K562 (cell line): ENCODE data around the gene ARHGAP15. TPM values are rescaled to one million over a fixed set of nuclear protein-coding genes. Genes with fewer than 3 reads are reported as not detected.

ENCODE experiments used
- ARID2 ChIP-seq: fragments of 450-650 bp; IDR thresholded peaks from 2 replicates; pipeline ENCODE4 v1.6.1; 2017; ENCODE audit warnings: antibody characterized with exemption, mild to moderate bottlenecking
- CEBPG ChIP-seq, 3 experiments: fragments of 200-800 bp in 1 of 3; sonication (Bioruptor generic) in 1 of 3; sonication (generic) in 1 of 3; formaldehyde crosslinking in 1 of 3; IDR thresholded peaks in 2 of 3; conservative IDR thresholded peaks in 1 of 3; 2 replicates each; pipeline versions ENCODE4 v1.6.1 to v1.8.0; 2016 to 2022; ENCODE audit warnings: missing compliant biosample characterization in 2 of 3, missing genetic modification characterization in 2 of 3, mild to moderate bottlenecking in 1 of 3, missing genetic modification reagents in 1 of 3
- CTBP1 ChIP-seq: fragments of 450-650 bp; IDR thresholded peaks from 2 replicates; pipeline ENCODE4 v1.6.1; 2016; ENCODE audit warnings: borderline replicate concordance
- DDX20 ChIP-seq: fragments of 450-650 bp; IDR thresholded peaks from 2 replicates; pipeline ENCODE4 v1.6.1; 2016; ENCODE audit warnings: missing genetic modification characterization, low read depth, mild to moderate bottlenecking, missing compliant biosample characterization, moderate library complexity
- HBP1 ChIP-seq: fragments of 450-650 bp; formaldehyde crosslinking; IDR thresholded peaks from 2 replicates; pipeline ENCODE4 v1.4.0; 2022; ENCODE audit warnings: missing genetic modification characterization
- HSF4 ChIP-seq: fragments of 250-450 bp; sonication (Bioruptor Pico); IDR thresholded peaks from 2 replicates; pipeline ENCODE4 v2.1.2; 2022; ENCODE audit warnings: mild to moderate bottlenecking, moderate library complexity, borderline replicate concordance
- IFI16 ChIP-seq: fragments of 250-450 bp; sonication (Bioruptor Pico); IDR thresholded peaks from 2 replicates; pipeline ENCODE4 v2.1.2; 2022; ENCODE audit warnings: mild to moderate bottlenecking, inconsistent platforms
- MEIS2 ChIP-seq: fragments of 450-650 bp; IDR thresholded peaks from 2 replicates; pipeline ENCODE4 v1.6.1; 2014; ENCODE audit warnings: mild to moderate bottlenecking; ENCODE audit not compliant: partially characterized antibody
- MTA3 ChIP-seq: fragments of 450-650 bp; formaldehyde crosslinking; IDR thresholded peaks from 2 replicates; pipeline ENCODE4 v1.6.1; 2017; ENCODE audit warnings: mild to moderate bottlenecking, borderline replicate concordance
- NFE2L1 ChIP-seq: fragments of 450-650 bp; IDR thresholded peaks from 2 replicates; pipeline ENCODE4 v1.6.1; 2016; ENCODE audit warnings: missing genetic modification characterization, low read depth, mild to moderate bottlenecking, missing compliant biosample characterization, moderate library complexity, borderline replicate concordance
- NFIC ChIP-seq: fragments of 450-650 bp; IDR thresholded peaks from 2 replicates; pipeline ENCODE4 v1.6.1; 2017; ENCODE audit warnings: mild to moderate bottlenecking, inconsistent platforms
- PBX2 ChIP-seq, 2 experiments: IDR thresholded peaks in 1 of 2; conservative IDR thresholded peaks in 1 of 2; 2 replicates each; pipeline ENCODE4 v1.6.1; 2016; ENCODE audit warnings: low read depth in 2 of 2, mild to moderate bottlenecking in 1 of 2, missing compliant biosample characterization in 1 of 2, missing genetic modification characterization in 1 of 2, moderate library complexity in 1 of 2
- SMAD3 ChIP-seq: fragments of 450-650 bp; formaldehyde crosslinking; conservative IDR thresholded peaks from 2 replicates; pipeline ENCODE4 v1.4.0; 2020; ENCODE audit warnings: mild to moderate bottlenecking
- SRSF7 ChIP-seq: fragments of 200-400 bp; formaldehyde crosslinking; optimal IDR thresholded peaks from 2 replicates; pipeline ENCODE3; 2017; ENCODE audit warnings: mild to moderate bottlenecking, low read depth, low read length
- STAT5B ChIP-seq: fragments of 250-450 bp; sonication (Bioruptor Pico); IDR thresholded peaks from 2 replicates; pipeline ENCODE4 v1.8.0; 2021; ENCODE audit warnings: mild to moderate bottlenecking, inconsistent platforms
- U2AF2 ChIP-seq: fragments of 200-400 bp; formaldehyde crosslinking; optimal IDR thresholded peaks from 2 replicates; pipeline ENCODE3; 2017; ENCODE audit warnings: low read depth, mild to moderate bottlenecking, low read length
- ZBTB8A ChIP-seq: fragments of 450-650 bp; IDR thresholded peaks from 2 replicates; pipeline ENCODE4 v1.6.1; 2018; ENCODE audit warnings: mild to moderate bottlenecking, moderate library complexity; ENCODE audit not compliant: partially characterized antibody
- ZNF134 ChIP-seq: fragments of 250-450 bp; sonication (Bioruptor Pico); conservative IDR thresholded peaks from 2 replicates; pipeline ENCODE4 v1.4.0; 2020
- ZNF165 ChIP-seq: fragments of 250-450 bp; sonication (Bioruptor Pico); IDR thresholded peaks from 2 replicates; pipeline ENCODE4 v1.4.0; 2020; ENCODE audit warnings: borderline replicate concordance
- ZNF551 ChIP-seq: fragments of 250-450 bp; sonication (Bioruptor Pico); IDR thresholded peaks from 2 replicates; pipeline ENCODE4 v1.5.0; 2021; ENCODE audit warnings: mild to moderate bottlenecking, moderate library complexity
- ZNF592 ChIP-seq: fragments of 450-650 bp; IDR thresholded peaks from 2 replicates; pipeline ENCODE4 v1.6.1; 2017; ENCODE audit warnings: antibody characterized with exemption, mild to moderate bottlenecking
- polyA plus RNA-seq, 8 experiments: library from polyadenylated mRNA; depleted of rRNA in 4 of 8; stranded (reverse) in 5 of 8; unstranded in 3 of 8; fragments of >200 nt; fragmentation: Nextera tagmentation in 2 of 8; fragmentation: Illumina TruSeq in 1 of 8; extraction: Ambion mirVana in 2 of 8; extraction: Trizol in 1 of 8; gene quantifications; 2 replicates each; pipeline versions ENCODE4 v1.2.1 to v1.2.3, GENCODE V29; 2011 to 2014; ENCODE audit warnings: inconsistent platforms in 1 of 8, missing spikeins in 1 of 8
- total RNA-seq, 7 experiments: library from RNA; depleted of rRNA in 6 of 7; stranded (reverse); fragments of >200 nt in 6 of 7; fragmentation: Illumina TruSeq in 2 of 7; extraction: Trizol in 2 of 7; gene quantifications; 2 replicates each; pipeline versions ENCODE4 v1.2.1 to v1.2.3, GENCODE V29; 2011 to 2021; ENCODE audit warnings: low replicate concordance in 1 of 7

The ARHGAP15 gene
- total and polyA plus RNA-seq, 9 of the 15 experiments (the other 6 are each of a cell fraction or from before 2014, with no cell fraction given) = 1.5 to 17.9 (median 7.9) TPM

GRCh38 chr2:143321994-143322393 lies 192.8 kb downstream of the ARHGAP15 start (continued):
- no peak for TF ChIP-seq HBP1 (CRISPR knock-in tag)
- TF ChIP-seq PBX2 (CRISPR knock-in tag; IDR thresholded peaks at IDR 0.05; ENCODE audit: low read depth) = no peak
- peak; percentile 59; the same call in 1 of the 2 replicates for TF ChIP-seq PBX2 (tag; conservative IDR thresholded peaks at IDR 0.05; ENCODE audit: low read depth)
- no peak for TF ChIP-seq ARID2
- no peak for TF ChIP-seq STAT5B (CRISPR knock-in tag)
- no peak for TF ChIP-seq ZNF551 (CRISPR knock-in tag)
- no peak for TF ChIP-seq DDX20
- no peak for TF ChIP-seq ZBTB8A
- peak; percentile 84 for TF ChIP-seq NFIC
- TF ChIP-seq NFE2L1 (tag) = no peak
- no peak for TF ChIP-seq ZNF165 (CRISPR knock-in tag)
- no peak for TF ChIP-seq HSF4 (CRISPR knock-in tag)
- TF ChIP-seq ZNF134 = no peak
- TF ChIP-seq MTA3 = no peak
- no peak for TF ChIP-seq U2AF2
- peak; percentile 79 for TF ChIP-seq MEIS2
- no peak for TF ChIP-seq ZNF592
- no peak for TF ChIP-seq SRSF7
- TF ChIP-seq SMAD3 (CRISPR knock-in tag) = no peak
- no peak for TF ChIP-seq CEBPG (CRISPR knock-in tag; IDR thresholded peaks at IDR 0.05)
- TF ChIP-seq CEBPG (tag; conservative IDR thresholded peaks at IDR 0.05 in 1 of 2, IDR thresholded peaks at IDR 0.05 in 1 of 2) = no peak
- TF ChIP-seq CTBP1 = no peak
- no peak for TF ChIP-seq IFI16
